Measurements from ENCODE around the gene ABHD4.
"Not testable (repeated sequence)": the region's sequence is repeated elsewhere in the genome, so short reads cannot be mapped to it uniquely, and the experiment has no call there.

Gene ABHD4

DNA sequence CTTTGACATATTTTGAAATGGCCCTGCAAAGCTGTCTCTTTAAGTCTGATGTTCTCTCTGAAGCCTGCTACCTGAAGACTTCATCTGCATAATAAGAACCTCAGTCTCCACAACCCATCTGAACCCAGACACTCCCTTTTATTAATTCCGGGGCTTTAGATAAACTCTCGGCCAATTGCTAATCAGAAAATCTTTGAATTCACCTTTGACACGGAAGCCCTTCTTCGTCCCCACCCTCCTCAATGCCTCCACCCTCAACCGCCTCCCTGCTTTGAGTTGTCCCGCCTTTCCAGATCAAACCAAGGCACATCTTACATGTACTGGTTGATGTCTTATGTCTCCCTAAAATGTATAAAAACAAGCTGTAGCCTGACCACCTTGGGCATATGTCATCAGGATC is 28.5 kb downstream of the ABHD4 start:
- no peak for DNase-seq (ENCODE audit: low read depth)
- no peak overlapping the region for H3K4me3 ChIP-seq (ENCODE audit: low read depth, low read length)
- TF ChIP-seq, protein P1, sequence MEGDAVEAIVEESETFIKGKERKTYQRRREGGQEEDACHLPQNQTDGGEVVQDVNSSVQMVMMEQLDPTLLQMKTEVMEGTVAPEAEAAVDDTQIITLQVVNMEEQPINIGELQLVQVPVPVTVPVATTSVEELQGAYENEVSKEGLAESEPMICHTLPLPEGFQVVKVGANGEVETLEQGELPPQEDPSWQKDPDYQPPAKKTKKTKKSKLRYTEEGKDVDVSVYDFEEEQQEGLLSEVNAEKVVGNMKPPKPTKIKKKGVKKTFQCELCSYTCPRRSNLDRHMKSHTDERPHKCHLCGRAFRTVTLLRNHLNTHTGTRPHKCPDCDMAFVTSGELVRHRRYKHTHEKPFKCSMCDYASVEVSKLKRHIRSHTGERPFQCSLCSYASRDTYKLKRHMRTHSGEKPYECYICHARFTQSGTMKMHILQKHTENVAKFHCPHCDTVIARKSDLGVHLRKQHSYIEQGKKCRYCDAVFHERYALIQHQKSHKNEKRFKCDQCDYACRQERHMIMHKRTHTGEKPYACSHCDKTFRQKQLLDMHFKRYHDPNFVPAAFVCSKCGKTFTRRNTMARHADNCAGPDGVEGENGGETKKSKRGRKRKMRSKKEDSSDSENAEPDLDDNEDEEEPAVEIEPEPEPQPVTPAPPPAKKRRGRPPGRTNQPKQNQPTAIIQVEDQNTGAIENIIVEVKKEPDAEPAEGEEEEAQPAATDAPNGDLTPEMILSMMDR (IDR thresholded peaks at IDR 0.05; ENCODE audit: control insufficient read depth, extremely low read depth, insufficient read depth), result no peak

DNA sequence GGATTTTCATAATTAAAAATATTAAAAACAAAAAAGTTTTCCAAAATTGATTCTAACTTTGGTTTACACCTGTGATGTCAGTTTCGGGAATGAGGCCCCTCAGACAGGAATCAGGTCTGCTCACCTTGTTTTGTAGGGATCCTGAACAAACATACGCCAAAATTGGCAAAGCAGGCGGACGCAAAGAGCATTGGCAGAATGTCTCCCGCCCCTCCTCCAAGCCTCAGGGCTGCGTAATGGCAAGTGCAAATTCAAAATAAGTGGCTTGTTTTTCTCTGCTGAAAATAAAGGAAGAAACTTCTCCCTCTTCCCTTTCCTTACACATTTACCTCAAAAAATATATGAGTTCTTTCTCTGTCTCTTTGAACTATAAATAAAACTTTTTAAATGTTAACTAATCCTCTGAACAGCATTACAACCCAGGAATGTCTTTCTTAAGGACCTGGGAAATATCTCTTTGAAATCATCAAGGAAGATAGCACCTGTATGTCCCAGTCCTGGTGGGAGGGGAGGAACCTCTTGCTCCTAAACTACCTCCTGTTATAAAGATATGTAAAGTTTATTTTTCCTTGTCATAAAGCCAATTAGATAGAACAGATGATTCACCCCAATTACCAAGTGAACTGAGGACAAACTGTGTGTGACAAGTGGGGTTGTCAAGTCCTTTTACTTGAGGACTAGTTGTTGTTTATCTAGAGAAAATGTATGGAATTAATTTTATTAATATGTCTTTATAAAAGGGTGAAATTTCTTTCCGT is 29.6 kb downstream of the ABHD4 start:
- TF ChIP-seq, protein P1 (IDR thresholded peaks at IDR 0.05; ENCODE audit: control insufficient read depth, extremely low read depth, insufficient read depth), result no peak
- H3K4me3 ChIP-seq (ENCODE audit: low read depth, low read length), result no peak overlapping the region
- DNase-seq (ENCODE audit: low read depth), result peak; percentile 25

DNA sequence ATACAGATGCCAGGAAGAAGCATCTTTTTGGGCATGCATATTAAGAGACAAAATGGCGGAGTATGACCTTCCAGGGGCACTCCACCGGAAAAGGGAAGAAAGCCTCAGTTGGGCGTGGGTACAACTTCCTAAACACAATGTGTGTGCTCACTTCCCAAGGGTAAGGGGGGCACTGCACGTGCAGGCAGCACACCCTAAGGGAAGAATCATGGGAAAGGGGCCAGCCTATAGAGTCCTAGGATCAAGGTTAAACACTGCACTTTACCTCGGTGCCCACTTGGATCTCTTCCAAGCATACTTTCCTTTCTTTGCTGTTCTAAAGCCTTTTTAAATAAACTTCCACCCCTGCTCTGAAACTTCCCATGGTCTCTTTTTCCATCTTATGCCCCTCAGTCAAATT is 31.3 kb downstream of the ABHD4 start:
- TF ChIP-seq, protein P1 (IDR thresholded peaks at IDR 0.05; ENCODE audit: control insufficient read depth, extremely low read depth, insufficient read depth), result no peak
- no peak for DNase-seq (ENCODE audit: low read depth)

DNA sequence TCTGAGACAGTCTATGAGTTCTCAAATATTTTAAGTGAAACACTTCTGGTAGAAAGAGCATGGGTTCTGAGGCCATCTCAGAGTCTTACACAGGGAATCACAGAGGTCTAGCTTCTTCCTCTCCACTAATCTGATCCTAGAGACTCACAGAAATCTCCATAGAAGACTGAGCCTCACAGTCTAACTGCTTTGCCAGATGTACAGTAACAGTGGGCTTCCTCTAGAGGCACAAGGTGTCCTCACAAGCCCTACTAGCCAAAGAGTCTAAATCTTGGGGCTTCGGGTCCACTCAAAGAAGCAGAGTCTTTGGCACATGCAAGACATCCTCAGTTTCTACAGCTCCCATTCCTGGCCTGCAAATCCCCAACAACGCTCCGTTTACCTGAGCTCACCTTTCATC is 32.0 kb downstream of the ABHD4 start:
- DNase-seq (ENCODE audit: low read depth), result no peak
- no peak overlapping the region for H3K4me3 ChIP-seq (ENCODE audit: low read depth, low read length)
- TF ChIP-seq, protein P1 (IDR thresholded peaks at IDR 0.05; ENCODE audit: control insufficient read depth, extremely low read depth, insufficient read depth), result no peak

More for the DNA sequence above, 31.3 kb downstream of the ABHD4 start:
- no peak overlapping the region for H3K4me3 ChIP-seq (ENCODE audit: low read depth, low read length)

DNA sequence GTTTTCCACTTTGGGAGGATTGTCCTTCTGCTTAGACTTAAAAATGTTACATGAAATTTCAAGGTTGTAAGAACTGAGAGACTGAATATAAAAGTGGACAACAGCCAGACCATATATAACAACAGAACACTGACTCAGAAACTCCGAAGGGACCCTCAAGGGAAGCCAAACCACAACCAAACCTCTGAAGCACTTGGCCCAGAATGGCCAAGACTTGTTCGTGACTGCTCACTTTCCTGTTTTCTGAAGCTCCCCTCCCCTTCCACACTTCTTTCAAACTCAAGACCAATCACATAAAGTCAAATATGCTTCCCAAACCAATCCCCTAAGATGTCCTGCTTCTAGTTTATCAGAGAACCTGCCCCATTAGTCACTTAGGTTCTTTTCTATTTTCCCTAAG is 32.4 kb downstream of the ABHD4 start:
- TF ChIP-seq, protein P1 (IDR thresholded peaks at IDR 0.05; ENCODE audit: control insufficient read depth, extremely low read depth, insufficient read depth), result no peak
- no peak overlapping the region for H3K4me3 ChIP-seq (ENCODE audit: low read depth, low read length)
- no peak for DNase-seq (ENCODE audit: low read depth)

DNA sequence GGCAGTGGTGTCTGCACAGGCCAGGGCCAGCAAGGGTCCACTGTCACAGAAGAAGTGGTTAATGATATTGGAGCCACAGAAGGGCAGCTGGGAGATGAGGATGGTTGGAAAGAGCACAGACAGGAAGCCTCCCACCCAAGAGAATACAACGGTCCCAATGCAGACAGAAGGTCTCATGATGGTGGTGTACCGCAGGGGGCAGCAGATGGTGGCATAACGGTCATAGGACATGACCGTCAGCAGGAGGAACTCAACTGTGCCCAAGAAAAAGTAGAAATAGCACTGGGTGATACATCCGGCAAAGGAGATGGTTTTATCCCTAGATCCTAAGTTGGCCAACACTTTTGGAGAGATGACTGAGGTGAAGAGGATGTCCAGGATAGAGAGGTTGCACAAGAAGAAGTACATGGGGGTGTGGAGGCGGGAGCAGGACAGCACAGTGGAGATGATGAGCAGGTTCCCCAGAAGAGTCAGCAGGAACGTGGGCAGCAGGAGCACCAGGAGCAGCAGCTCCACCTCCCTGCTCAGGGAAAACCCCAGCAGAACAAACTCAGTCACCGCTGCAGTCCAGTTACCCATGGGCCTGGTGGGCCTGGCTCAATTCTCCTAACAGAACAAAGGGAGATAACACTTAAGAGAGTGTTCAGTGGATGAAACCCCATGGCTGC is 36.3 kb downstream of the ABHD4 start:
- no peak overlapping the region for H3K4me3 ChIP-seq (ENCODE audit: low read depth, low read length)
- TF ChIP-seq, protein P1 (IDR thresholded peaks at IDR 0.05; ENCODE audit: control insufficient read depth, extremely low read depth, insufficient read depth), result no peak
- no peak for DNase-seq (ENCODE audit: low read depth)

DNA sequence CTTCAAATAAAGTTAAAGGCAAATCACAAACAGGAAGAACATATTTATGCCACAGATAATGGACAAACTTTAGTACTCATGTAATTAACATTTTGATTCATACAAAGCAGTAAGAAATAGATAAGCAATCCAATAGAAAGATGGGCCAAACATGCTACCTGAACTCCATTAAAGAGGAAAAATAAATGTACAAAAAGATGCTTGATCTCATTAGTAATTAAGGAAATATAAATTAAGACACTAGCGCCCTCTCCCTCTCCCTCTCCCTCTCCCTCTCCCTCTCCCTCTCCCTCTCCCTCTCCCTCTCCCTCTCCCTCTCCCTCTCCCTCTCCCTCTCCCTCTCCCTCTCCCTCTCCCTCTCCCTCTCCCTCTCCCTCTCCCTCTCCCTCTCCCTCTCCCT is 37.9 kb downstream of the ABHD4 start:
- not testable (repeated sequence) for DNase-seq (ENCODE audit: low read depth); H3K4me3 ChIP-seq (ENCODE audit: low read depth, low read length)
